ENCODE data around the gene VAT1. TPM values are rescaled to one million over a fixed set of nuclear protein-coding genes. Genes with fewer than 3 reads are reported as not detected.

The VAT1 gene
- total and polyA plus RNA-seq, 9 of the 15 experiments (the other 6 are each of a cell fraction or from before 2014, with no cell fraction given), result 29.4 to 153 (median 66.7) TPM

GRCh38 chr17:43042025-43042628 is 19.9 kb upstream of the VAT1 start (continued):
- TF ChIP-seq KDM4B (IDR thresholded peaks at IDR 0.05; ENCODE audit: borderline replicate concordance in 2 of 2, low read depth in 1 of 2) (no peak), ZNF146 (CRISPR knock-in tag; IDR thresholded peaks at IDR 0.05; ENCODE audit: unreplicated experiment) (no peak), CBFA2T3 (IDR thresholded peaks at IDR 0.05) (peak; percentile 76), SAP30 (IDR thresholded peaks at IDR 0.05; ENCODE audit: borderline replicate concordance, insufficient read depth, low read depth, low read length, poor library complexity, severe bottlenecking) (no peak), MYNN (IDR thresholded peaks at IDR 0.05) (no peak), MYNN (CRISPR knock-in tag; IDR thresholded peaks at IDR 0.05) (no peak), POLR2B (IDR thresholded peaks at IDR 0.05; ENCODE audit: low read depth, partially characterized antibody) (no peak), E2F4 (CRISPR knock-in tag; IDR thresholded peaks at IDR 0.05; ENCODE audit: low read depth) (no peak), ELF4 (CRISPR knock-in tag; IDR thresholded peaks at IDR 0.05) (no peak), HMG20B (CRISPR knock-in tag; IDR thresholded peaks at IDR 0.05) (no peak), PHF20 (IDR thresholded peaks at IDR 0.05; ENCODE audit: partially characterized antibody) (no peak), CTCF (IDR thresholded peaks at IDR 0.05 in 2 of 3, conservative IDR thresholded peaks at IDR 0.05 in 1 of 3; ENCODE audit: insufficient read depth in 2 of 3, low read depth in 1 of 3, low read length in 3 of 3) (peak in 1 of 3 experiments; percentile 18; a peak in 1 of 6 replicates), PREB (CRISPR knock-in tag; IDR thresholded peaks at IDR 0.05) (no peak), DPF2 (IDR thresholded peaks at IDR 0.05) (peak; percentile 34; the same call in 1 of the 2 replicates)

All from K562 (cell line).